Activated CD4-positive, alpha-beta T cell treated with anti-CD3 and anti-CD28 coated beads, Interleukin-2, amount 10 ng/mL, durations not matched to agents 24 days and 14 days (primary cell): Measurements from ENCODE around the gene POLR2E. TPM values are rescaled to one million over a fixed set of nuclear protein-coding genes. Genes with fewer than 3 reads are reported as not detected.
A peak's percentile ranks its signal among the peaks of the same experiment; 100 is the strongest.

Source experiments
- DNase-seq: peaks from one replicate; pipeline ENCODE4 v3.0.0; 2022
- H3K27ac Mint-ChIP-seq: one replicate; pipeline ENCODE4 v1.8.0; 2022; ENCODE audit warnings: mild to moderate bottlenecking, mixed read lengths
- H3K27me3 Mint-ChIP-seq: one replicate; pipeline ENCODE4 v1.8.0; 2022; ENCODE audit warnings: mixed read lengths
- H3K36me3 Mint-ChIP-seq: one replicate; pipeline ENCODE4 v1.8.0; 2022; ENCODE audit warnings: low read depth, mild to moderate bottlenecking, mixed read lengths
- H3K4me1 Mint-ChIP-seq: one replicate; pipeline ENCODE4 v1.8.0; 2021; ENCODE audit warnings: mixed read lengths
- H3K4me3 Mint-ChIP-seq: one replicate; pipeline ENCODE4 v1.8.0; 2022; ENCODE audit warnings: mild to moderate bottlenecking, moderate library complexity, mixed read lengths
- H3K9me3 Mint-ChIP-seq: one replicate; pipeline ENCODE4 v1.8.0; 2021; ENCODE audit warnings: mixed read lengths
- intact Hi-C: fragments of 100-400 bp; cut with micrococcal nuclease; formaldehyde crosslinking; loops from one replicate; pipeline ENCODE4 v1.15.1; 2023
- total RNA-seq: library from RNA; stranded (reverse); gene quantifications from 2 replicates; pipeline ENCODE4 v1.2.3, GENCODE V29; 2022

POLR2E gene
- total RNA-seq, 1 donor from 2014 or later, result 273 TPM

DNA sequence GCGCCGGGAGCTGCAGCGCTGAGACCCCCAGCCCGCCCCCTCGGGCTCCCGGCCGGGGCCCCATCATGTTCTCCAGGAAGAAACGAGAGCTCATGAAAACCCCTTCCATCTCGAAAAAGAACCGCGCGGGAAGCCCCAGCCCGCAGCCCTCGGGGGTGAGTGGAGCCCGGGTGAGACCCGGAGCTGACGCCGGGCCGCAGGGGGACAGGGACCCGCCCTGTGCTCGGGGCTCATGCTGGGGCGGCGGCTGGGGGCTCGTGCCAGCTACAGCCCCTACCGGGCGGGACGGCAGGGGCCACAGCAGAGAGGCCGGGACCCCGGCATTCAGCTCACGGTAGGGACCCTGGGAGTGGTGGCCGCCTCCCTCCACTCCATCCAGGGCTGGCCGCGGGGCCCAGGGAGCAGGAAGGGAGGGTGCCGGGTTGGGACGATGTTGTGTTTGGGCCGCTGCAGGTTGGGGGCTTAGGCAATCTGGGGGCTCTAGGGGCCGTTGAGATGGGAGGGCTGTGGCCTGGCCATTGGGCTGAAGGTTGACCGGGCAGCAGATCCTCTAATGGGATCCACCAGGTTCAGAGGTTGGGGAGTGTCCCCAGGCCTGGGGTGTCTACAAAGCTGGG is 27.7 kb downstream of the POLR2E start:
- intact Hi-C loops, result loop anchor here (1.0 to 5.0 kb wide), 5 partner anchors 10 to 175 kb away; partner anchors contain the start of genes ABCA7, ATP5F1D, CNN2 and GPX4
- no peak for DNase-seq
- peaks cover 35% of the 10 kb centered on the region for H3K4me1 Mint-ChIP-seq
- no peaks in the 10 kb centered on the region for H3K27me3 Mint-ChIP-seq
- H3K9me3 Mint-ChIP-seq, result no peaks in the 10 kb centered on the region
- peak overlapping the region; percentile 98 for H3K4me3 Mint-ChIP-seq
- H3K27ac Mint-ChIP-seq, result peak overlapping the region; percentile 84
- H3K36me3 Mint-ChIP-seq, result peaks cover 23% of the 10 kb centered on the region

DNA sequence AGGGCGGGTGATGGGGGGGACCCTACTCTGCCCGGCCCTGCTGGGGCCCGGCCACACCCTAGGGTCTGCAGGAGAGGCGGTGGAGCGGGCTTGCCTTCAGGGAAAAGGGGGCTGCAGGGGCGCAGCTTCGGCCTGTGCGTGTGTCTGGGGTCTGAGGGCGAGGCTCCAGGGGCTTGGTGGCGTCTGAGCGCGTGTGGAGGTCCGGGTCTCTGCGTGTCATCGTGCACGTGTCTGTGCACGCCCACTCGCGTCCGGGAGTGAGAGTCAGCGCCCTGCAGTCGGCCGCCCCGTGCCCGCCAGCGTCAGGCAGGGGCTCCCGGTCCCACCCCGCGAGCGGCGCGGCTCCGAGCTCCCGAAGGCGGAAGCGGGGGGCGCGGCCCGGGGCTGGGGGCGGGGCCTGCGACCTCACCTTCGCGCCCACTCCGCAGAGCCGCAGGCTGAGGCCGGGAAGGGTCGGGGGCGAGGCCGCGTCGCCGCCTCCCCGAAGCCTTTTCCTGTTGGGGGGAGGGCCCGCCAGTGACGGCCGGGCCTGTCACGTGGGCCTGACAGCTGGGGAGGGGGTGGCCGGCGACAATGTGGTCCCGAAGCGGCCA is 28.3 kb downstream of the POLR2E start, which contains the start of gene ARHGAP45:
ARHGAP45 (plus strand) TSS at position 420 of the 593 bp plus-strand sequence. CDS start 239 bp downstream, outside the sequence.
- Mint-ChIP-seq H3K27me3 (no peaks in the 10 kb centered on the region), H3K4me3 (peak within 1 kb of the TSS; percentile 98), H3K36me3 (peaks cover 16% of the 10 kb centered on the region), H3K4me1 (peaks cover 32% of the 10 kb centered on the region), H3K27ac (peak within 1 kb of the TSS; percentile 86), H3K9me3 (no peaks in the 10 kb centered on the region)
- intact Hi-C loops, result loop anchor here (1.0 to 5.0 kb wide), 5 partner anchors 10 to 175 kb away; partner anchors contain the start of genes ABCA7, ATP5F1D, CNN2 and GPX4
- DNase-seq, result peak; percentile 97

DNA sequence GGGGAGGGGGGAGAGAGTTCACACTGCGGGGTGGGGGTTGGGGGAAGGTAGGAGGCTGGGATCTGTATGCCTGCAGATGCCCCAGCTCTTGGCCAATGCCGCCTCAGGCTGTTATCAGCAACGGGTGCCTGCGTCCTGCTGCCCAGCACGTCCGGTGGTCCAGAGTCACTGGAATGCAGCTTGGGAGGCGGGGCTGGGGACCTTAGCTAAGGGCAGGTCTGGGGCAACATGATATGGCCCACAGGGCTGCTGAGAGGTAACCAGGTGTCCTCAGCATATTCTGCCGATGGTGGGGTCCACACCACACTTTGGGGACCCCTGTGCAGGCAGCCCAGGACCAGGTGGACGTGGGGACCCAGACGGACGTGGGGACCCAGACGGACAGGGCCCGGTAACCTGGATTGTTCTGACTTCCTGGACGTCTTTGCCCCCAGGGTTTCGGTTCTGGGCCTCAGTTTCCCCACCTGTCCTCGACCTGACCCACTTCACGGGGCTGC is 28.9 kb downstream of the POLR2E start:
- H3K9me3 Mint-ChIP-seq, result no peaks in the 10 kb centered on the region
- H3K4me3 Mint-ChIP-seq, result peak overlapping the region; percentile 98
- peaks cover 13% of the 10 kb centered on the region for H3K36me3 Mint-ChIP-seq
- H3K4me1 Mint-ChIP-seq, result peaks cover 29% of the 10 kb centered on the region
- H3K27me3 Mint-ChIP-seq, result no peaks in the 10 kb centered on the region
- peak overlapping the region; percentile 86 for H3K27ac Mint-ChIP-seq
- intact Hi-C loops, result loop anchor here (2.0 to 5.0 kb wide), 4 partner anchors 25 to 176 kb away; partner anchors contain the start of genes ABCA7, ATP5F1D, CNN2 and GPX4
- DNase-seq, result no peak

DNA sequence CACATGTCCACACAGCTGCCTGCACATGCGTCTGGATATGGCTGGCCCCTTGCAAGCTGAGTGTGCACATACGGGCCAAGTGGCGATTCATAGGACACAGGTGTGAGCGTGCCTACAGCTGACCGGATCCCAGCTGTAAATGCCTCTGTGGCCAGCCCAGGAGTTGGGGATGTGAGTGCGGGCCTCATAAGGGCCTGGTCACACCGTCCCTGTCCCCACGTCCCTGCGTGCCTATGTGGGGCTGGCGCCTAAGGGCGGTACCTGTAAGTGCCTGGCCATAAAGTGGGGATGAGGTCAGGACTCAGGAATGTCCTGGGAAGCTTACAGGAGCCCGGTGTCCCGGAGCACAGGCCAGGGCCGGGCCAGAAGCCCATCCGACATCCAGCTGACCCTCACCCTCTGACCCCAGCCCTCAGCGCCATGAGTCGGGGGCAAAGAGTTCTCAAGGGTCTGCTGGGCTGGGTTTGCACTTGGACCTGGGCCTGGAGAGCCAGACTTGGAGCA is 29.5 kb downstream of the POLR2E start:
- H3K27me3 Mint-ChIP-seq, result no peaks in the 10 kb centered on the region
- peak overlapping the region; percentile 48 for H3K4me3 Mint-ChIP-seq
- peak overlapping the region; percentile 65 for H3K27ac Mint-ChIP-seq
- DNase-seq, result no peak
- peaks cover 29% of the 10 kb centered on the region for H3K4me1 Mint-ChIP-seq
- H3K9me3 Mint-ChIP-seq, result no peaks in the 10 kb centered on the region
- intact Hi-C loops, result loop anchor here (2.0 to 5.0 kb wide), 5 partner anchors 15 to 177 kb away; partner anchors contain the start of genes ABCA7, ATP5F1D, CNN2 and GPX4
- H3K36me3 Mint-ChIP-seq, result peaks cover 13% of the 10 kb centered on the region

DNA sequence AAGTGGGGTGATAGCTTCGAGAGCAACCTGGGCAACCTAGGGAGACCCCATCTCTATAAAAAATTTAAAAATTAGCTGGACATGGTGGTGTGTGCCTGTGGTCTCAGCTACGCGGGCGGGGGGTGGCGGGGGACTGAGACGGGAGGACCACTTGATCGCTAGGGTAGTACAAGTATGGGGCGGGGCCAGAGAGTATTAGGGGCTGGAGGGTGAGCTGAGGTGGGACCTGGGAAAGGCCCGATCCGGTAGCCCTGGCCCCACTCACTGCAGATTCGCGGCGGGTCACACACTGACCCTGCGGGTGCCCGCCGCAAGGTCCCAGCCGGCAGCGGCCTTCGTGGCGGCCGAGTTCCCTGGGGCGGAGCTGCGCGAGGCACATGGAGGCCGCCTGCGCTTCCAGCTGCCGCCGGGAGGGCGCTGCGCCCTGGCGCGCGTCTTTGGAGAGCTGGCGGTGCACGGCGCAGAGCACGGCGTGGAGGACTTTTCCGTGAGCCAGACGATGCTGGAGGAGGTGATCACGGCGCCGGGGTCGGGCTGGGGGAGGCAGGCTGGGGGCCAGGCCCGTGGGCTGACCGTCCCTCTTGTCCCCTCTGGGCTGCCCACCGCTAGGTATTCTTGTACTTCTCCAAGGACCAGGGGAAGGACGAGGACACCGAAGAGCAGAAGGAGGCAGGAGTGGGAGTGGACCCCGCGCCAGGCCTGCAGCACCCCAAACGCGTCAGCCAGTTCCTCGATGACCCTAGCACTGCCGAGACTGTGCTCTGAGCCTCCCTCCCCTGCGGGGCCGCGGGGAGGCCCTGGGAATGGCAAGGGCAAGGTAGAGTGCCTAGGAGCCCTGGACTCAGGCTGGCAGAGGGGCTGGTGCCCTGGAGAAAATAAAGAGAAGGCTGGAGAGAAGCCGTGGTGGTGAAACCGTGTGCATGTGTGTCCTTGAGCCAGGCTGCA is 30.2 kb downstream of the POLR2E start:
- Mint-ChIP-seq H3K27ac (peak overlapping the region; percentile 44), H3K27me3 (no peaks in the 10 kb centered on the region), H3K4me1 (peaks cover 29% of the 10 kb centered on the region), H3K4me3 (peak overlapping the region; percentile 48), H3K36me3 (peaks cover 12% of the 10 kb centered on the region), H3K9me3 (no peaks in the 10 kb centered on the region)
- DNase-seq, result peak; percentile 94
- intact Hi-C loops, result loop anchor here (2.0 to 5.0 kb wide), 3 partner anchors 16 to 177 kb away; partner anchors contain the start of genes ATP5F1D and GPX4

DNA sequence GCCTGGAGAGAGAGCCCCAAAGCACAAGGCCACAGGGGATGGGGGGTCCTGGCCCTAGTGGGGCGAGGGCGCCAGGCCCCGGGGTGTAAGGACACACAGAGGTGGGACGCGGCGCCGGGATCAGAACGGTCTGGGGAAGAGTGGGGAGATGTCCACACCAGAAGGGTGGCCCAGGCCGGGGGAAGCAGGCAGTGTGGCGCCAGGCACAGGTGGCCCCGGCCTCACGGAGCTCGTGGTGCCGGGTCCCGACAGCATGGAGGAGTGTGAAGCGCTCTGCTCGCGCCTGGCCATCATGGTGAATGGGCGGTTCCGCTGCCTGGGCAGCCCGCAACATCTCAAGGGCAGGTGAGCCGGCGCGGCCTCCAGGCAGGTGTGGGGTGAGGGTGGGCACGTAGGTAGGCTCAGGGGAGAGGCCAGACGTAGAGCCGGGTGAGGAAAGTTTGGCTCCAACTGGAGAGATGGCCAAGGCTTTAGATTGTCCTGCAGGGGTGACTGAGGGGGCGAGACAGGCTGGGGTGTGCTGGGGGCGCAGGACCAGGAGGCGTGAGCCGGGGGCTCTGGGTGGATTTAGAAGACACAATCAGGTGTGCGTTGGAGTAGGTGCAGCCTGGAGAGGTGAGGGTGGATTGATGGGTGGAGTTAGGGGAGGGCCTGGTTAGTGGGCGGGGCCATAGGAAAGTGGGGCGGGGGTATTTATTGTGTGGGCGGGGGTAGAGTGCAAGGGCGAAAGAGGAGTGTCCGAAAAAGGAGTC is 31.1 kb downstream of the POLR2E start:
- Mint-ChIP-seq H3K4me1 (peaks cover 28% of the 10 kb centered on the region), H3K36me3 (peaks cover 7% of the 10 kb centered on the region), H3K4me3 (peak overlapping the region; percentile 12), H3K27ac (peak overlapping the region; percentile 11), H3K9me3 (no peaks in the 10 kb centered on the region), H3K27me3 (no peaks in the 10 kb centered on the region)
- DNase-seq, result peak; percentile 67
- intact Hi-C loops, result loop anchor here (2.0 kb wide), 1 partner anchor 17 kb away; no protein-coding TSS in a partner anchor

DNA sequence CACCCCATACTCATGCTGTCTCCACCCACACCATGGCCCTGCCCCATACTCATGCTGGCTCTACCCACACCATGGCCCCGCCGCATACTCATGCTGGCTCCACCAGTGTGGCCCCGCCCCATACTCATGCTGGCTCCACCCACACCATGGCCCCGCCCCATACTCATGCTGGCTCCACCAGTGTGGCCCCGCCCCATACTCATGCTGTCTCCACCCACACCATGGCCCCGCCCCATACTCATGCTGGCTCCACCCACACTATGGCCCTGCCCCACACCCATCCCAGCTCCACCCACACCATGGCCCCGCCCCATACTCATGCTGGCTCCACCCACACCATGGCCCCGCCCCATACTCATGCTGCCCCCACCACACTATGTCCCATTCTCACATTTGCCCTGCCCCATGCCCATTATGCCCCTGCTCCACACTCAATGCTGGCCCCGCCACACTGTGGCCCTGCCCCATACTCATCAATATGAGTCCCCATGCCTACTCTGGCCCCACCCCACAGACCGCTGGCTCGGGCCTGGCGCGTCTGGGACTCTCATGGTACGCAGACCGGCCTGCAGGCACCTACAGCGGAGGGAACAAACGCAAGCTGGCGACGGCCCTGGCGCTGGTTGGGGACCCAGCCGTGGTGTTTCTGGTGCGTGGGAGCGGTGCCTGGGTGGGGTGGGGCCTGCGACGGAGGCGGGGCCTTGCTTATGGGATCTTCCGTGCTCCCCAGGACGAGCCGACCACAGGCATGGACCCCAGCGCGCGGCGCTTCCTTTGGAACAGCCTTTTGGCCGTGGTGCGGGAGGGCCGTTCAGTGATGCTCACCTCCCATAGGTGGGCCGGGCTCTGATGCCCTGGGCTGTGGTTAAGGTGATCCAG is 31.9 kb downstream of the POLR2E start:
- Mint-ChIP-seq H3K9me3 (no peaks in the 10 kb centered on the region), H3K27me3 (no peaks in the 10 kb centered on the region), H3K4me3 (no peak overlapping the region), H3K36me3 (no peaks in the 10 kb centered on the region), H3K4me1 (peaks cover 22% of the 10 kb centered on the region), H3K27ac (no peak overlapping the region)
- peak; percentile 93 for DNase-seq
- intact Hi-C loops, result no loop called here

DNA sequence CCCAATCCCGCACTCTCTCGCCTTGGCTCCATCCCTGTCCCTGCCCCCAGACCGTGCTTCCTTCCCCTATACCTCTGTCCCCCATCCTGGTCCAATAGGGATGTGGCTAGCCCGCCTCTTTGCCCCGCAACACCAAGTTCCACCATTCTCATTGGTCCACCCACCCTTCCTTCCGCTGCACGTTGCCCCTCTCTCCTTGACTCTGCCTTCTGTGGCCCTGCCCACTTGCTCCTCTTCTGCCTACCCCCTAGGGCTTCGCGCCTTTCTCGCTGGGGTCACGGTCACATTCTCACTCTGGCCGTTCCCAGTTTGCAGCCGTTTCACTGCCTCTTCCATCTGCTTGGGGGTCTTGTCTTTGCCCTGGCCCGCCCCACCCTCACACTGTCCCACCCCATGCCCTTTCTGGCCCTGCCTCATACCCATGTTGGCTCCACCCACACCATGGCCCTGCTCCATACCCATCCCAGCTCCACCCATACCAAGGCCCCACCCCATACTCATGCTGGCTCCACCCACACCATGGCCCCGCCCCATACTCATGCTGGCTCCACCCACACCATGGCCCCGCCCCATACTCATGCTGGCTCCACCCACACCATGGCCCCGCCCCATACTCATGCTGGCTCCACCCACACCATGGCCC is 32.7 kb downstream of the POLR2E start:
- H3K4me3 Mint-ChIP-seq, result no peak overlapping the region
- DNase-seq, result no peak
- no peaks in the 10 kb centered on the region for H3K27me3 Mint-ChIP-seq
- intact Hi-C loops, result no loop called here
- H3K9me3 Mint-ChIP-seq, result no peaks in the 10 kb centered on the region
- H3K36me3 Mint-ChIP-seq, result peaks cover under 1% of the 10 kb centered on the region
- H3K27ac Mint-ChIP-seq, result peak overlapping the region; percentile 45
- H3K4me1 Mint-ChIP-seq, result peaks cover 27% of the 10 kb centered on the region

DNA sequence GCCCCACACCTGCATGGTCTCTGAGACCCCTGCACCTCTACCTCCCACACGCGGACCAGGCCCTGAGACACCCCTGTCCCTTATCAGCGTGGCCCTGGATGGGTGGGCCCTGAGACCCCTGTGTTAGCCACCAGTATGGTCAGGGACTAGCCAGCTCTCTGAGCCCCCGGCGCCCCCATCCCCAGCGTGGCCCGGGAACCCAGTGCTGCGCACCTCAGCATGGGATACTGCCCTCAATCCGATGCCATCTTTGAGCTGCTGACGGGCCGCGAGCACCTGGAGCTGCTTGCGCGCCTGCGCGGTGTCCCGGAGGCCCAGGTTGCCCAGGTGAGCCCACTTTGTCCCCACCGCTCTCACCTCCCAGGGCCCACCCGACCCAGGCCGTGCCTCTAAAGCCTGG is 33.2 kb downstream of the POLR2E start:
- Mint-ChIP-seq H3K27ac (no peak overlapping the region), H3K9me3 (no peaks in the 10 kb centered on the region), H3K36me3 (peaks cover 3% of the 10 kb centered on the region), H3K27me3 (no peaks in the 10 kb centered on the region), H3K4me1 (peaks cover 30% of the 10 kb centered on the region), H3K4me3 (no peak overlapping the region)
- no peak for DNase-seq
- intact Hi-C loops, result no loop called here

DNA sequence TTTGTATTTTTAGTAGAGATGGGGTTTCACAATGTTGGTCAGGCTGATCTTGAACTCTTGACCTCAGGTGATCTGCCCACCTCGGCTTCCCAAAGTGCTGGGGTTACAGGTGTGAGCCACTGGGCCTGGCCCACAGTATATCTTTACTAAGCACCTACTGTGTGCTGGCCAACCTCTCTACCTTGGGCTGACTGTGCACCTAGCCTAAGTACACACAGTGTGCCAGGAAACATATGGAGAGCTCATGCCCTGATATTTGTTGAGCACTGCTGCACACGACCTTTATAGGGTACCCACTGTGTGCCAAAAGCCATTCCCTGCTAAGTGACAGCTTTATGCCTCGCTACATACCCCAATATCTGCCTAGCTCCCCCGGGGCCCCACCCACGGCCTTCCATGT is 34.5 kb downstream of the POLR2E start:
- Mint-ChIP-seq H3K9me3 (no peaks in the 10 kb centered on the region), H3K4me1 (peaks cover 28% of the 10 kb centered on the region), H3K4me3 (no peak overlapping the region), H3K27ac (no peak overlapping the region), H3K36me3 (peaks cover 12% of the 10 kb centered on the region), H3K27me3 (no peaks in the 10 kb centered on the region)
- no peak for DNase-seq
- intact Hi-C loops, result no loop called here

DNA sequence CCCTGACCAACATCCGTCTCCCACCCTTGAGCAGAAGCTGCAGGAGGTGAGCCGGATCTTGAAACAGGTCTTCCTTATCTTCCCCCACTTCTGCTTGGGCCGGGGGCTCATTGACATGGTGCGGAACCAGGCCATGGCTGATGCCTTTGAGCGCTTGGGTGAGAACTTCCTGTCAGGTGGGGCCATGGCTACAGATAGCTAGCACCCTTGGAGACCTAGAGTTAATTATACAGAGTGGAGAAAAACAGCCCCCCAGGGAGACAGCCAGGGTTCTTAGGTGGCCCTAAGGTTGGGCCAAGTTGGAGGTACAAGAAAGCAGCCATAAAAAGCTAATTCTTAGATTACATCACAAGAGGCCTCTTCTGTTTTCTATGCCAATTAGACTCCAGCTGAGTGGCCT is 37.1 kb downstream of the POLR2E start:
- H3K9me3 Mint-ChIP-seq, result no peaks in the 10 kb centered on the region
- no peak overlapping the region for H3K4me3 Mint-ChIP-seq
- no peak overlapping the region for H3K27ac Mint-ChIP-seq
- peaks cover 13% of the 10 kb centered on the region for H3K36me3 Mint-ChIP-seq
- peaks cover 16% of the 10 kb centered on the region for H3K4me1 Mint-ChIP-seq
- DNase-seq, result no peak
- no peaks in the 10 kb centered on the region for H3K27me3 Mint-ChIP-seq
- intact Hi-C loops, result no loop called here
